ENCODE measurements around the gene TBC1D16.

The TBC1D16 gene

DNA sequence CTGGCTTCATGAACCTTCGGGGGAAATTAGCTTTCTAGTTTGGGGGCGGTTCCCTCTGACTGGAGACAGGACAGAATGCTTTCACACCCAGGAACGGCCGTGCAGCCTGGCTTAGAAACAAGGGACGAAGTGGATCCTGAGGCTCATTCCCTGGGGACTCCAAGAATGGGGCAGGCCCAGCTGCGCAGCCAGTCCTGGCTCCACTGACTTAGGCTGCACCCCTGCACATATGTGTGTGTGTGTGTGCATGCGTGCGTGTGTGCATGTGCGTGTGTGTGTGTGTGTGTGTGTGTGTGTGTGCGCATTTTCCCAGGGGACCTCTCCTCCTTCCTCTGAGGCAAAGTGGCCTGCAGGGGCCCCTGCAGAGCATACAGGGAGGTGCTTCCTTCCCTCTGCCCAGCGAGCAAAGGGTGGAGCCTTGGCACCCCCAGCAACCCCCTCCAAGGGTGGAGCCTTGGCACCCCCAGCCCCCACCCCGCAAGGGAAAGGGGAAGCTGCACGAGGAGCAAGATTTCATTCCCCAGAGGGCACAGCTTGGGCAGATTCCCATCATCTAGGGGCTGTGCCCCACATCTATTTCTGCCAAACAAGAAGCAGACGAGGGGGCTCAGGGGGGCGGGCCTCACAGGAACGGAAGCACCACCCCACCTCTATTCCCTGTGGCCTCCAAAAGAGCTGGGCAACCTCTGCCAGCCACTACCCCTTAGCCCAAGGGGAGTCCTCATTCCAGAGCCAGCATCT is 98.9 kb downstream of the TBC1D16 start:
- DNase-seq = no peak

DNA sequence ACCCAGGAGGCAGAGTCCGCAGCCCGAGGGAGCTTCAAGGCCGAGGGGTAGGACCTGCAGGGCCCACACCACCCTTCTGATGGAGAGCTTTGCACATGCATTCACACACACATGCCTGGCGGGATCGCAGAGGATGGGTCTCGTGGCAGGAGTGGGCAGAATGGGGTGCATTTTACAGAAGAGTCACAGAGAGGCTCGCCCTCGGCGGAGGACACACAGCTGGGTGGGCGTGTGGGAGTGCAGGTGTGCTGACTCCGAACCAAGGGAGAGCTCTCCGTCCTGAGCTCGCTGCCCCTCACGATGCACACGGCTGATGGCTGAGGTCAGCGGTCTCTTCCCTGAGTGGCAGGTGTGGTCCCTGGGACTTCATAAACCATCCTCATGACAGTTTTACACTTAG is 99.6 kb downstream of the TBC1D16 start:
- no peak for DNase-seq

DNA sequence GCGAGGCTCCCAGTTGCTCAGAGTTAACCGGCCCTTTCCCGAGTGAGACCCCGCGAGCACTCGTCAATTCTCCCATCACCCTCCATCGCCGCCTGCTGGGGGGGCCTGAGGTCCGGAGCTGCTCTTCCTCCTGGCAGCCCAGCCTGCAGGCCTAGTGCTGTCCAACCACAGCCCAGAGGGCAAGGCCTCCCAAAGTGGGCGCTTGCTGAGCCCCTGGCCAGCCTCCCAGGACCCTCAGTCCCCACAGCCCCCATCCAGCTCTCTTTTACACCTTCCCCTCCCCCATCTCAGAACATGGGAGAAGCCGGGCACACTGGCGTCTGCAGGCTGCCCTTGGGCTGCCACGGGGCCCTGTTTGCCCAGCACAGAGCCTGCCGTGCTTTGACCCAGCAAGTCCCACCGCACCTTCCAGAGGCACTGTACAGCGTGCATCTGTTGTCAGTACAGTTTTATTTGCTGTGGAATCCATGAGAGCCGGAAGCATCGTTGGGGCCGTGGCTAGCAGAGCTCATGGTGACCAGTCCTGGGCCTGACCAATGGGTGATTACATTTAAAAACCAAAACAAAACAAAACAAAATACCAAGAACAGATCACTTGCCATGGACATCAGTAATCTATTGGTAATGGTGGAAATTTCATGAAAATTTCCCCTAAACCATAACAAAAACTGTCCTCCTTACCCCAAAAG is 100.3 kb downstream of the TBC1D16 start:
- DNase-seq = no peak

DNA sequence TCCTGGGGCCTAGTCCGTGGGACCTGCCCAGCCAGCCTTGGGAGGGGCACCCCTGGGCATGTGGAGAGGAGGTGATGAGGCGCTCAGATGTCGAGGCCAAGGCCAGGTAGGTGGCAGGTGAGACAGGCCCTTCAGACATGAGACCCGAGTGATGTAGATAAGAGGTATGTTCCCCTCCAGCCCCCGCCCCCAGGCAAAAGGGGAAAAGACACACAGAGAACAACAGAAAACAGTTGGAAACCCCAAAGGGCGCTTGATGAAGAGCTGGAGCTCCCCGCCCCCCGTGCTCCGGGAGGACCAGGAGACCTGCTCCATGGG is 101.1 kb downstream of the TBC1D16 start:
- DNase-seq = no peak

DNA sequence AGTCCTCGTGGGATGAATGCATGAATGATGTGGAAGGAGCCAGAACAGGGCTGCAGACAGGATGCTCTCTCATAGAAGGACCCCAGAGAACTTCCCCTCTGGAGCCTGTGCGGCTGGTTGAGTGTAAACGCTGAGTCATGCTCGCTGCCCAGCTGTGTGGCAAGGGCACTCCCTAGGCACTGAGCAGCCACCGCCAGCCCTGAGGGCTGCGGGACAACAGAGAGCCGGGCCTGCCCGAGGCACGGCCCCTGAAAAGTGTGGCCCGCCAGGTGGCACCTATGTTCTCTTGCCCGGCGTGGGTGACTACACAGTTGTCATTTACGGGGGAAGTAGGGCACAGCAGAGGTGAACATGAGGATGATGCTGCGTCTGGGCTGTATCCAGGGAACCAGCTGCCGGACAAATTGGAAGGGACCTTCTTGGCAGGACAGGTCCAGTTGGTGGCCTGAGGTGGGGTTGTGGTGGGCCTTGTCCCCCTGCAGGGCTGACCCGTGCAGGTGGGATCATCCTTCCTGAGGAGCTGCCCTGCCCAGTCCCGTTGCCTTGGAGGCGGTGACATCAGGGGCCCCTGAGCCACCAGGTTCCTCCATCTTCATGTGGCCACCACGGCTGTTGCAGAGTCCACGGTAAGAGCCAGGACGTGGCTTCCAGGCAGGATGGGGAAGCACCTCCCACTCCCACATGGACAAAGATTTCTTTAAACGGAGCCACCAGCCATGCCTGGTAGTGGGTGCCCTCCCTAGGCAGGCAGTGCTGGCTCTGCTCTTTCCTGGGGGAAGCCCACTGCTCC is 101.6 kb downstream of the TBC1D16 start:
- DNase-seq = no peak

DNA sequence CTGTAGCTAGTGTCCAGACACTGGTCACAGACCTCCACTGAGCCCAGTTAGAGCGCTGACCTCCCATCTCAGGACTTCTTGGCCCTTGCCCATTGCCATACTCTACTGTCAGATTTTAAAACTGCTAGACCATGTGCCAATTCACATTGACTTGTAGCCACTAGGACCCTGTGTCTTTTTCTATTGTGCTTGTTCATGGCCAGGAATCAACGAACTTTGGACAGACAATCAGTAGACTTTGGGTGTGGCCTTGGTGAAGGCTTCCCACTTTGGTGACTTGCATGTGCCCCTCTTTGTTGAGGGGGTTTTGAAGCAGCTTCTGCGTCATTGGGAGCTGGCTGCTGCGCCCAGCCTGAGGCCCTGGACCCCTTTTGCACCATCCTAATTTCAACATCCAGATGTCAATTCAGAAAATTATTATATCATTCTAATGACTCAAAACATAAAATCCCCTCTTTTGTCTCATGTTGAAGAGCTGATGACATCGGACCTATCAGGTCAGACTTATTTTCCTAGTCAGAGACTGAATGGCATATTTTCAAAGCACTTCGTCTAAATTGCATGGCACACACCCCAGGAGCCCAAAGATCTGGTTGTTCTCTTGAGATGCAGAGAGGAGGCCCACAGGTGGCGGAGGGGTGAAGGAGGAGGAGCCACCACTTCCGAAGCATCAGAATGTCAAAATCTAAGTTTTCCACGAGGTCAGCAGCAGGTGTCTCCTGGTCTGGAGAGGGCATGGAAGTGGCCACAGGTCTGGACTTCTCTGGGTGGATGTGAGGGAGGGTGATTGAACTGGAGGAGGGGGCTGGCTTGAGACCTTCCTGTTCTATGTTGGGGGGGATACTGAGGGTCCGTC is 103.0 kb downstream of the TBC1D16 start:
- DNase-seq = no peak

DNA sequence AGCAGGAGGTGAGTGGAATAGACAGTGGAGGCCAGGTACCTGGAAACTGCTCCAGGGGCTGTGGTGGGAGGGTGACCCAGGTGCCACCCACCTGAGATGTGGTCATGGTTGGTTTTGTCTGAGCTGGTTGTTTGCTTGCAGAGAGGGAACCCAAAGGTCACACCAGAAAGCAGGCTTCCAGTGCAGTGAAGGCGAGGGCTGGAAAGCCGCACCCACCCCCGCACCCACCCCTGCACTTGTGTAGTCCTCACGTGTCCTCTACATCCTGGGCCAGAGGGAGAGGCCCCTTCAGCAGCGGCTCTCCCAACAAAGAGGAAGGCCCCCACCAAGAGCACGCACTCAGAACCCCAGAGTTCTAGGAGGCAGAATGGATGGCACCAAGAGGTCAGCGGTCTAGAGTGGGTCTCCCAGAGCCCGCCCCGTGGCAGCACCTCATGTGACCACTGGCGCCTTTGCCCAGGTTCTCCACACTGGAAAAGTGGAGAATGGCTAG is 103.8 kb downstream of the TBC1D16 start:
- no peak for DNase-seq

DNA sequence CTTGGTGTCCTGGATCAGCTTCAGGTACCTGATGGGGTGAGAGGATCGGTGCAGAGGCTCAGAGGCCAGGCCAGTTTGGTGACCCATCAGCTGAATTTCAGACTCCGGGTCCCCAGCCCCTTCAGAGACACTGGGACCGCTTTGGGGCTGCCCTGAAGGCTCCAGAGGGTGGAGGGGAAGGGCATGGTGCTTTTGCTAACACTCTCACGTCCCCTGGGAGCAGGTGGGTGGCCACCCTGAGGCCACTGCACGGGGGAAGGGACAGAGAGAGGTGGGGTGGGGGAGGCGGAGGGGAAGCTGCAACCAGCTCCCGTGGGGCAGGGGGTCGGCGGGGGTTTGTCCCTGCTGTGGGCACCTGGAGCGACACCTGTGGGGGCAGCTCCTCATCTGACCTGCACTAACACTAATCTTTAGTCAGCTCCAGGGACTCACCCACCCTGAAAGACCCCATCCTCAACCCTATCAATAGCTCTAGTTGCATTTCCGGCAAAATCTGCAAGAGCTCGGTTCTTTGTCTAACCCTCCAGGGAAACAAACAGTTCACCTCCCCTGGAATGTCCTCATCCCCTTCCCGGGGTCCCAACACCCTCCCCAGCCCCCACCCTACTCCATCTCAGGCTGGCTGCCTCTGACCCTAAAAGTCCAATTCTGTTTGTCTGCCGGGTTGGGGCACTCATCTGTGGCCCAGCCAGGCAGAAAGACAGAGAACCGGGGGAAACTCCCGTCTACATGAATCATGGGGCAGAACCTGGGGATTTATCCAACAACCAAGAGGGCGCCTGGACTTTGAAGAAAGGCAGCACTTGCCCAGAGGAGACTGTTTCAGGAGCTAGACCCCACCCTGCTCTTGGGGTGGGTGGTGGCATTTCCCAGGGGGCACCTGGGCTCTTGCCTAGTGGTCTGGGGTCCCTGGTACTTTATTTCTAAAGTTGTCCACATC is 104.5 kb downstream of the TBC1D16 start:
- no peak for DNase-seq

DNA sequence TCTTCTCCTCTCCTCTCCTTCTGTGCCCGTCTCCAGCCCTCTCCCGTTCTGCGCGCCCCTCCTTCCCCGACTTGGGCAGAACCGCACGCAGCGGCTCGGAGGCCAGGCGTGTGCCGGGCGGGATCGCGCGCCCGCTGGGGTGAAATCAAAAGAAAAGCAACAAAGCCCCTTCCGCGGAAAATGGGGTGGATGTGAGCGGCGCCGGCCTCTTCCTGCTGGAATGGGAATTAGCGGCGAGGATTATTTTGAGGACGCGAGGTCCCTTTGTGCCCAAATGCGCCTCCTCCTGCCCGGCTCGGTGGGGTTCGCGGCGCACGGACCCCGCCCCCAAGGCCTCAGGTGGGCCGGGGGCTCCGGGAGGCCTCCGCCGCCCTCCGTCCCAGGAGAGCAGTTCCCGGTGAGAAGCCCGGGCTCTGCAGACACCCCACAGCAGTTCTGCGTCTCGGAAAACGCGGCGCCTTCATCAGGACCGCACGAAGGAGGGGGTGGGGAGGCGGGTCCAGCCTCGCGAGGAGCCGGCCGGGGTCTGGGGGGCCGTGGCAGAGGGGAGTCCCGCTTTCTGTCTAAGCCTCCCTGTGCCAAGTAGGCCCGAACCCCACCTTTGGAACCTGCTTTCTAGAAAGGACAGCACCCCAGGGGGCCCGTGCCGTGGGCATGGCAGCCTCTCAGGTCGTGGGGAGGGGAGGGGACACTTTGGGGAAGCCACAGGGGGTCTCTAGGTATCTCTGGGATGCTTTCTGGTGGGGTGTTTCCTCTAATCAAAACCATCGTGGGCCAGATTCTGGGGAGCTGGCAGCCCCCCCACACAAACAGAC is 105.4 kb downstream of the TBC1D16 start:
- DNase-seq = peak; percentile 18

DNA sequence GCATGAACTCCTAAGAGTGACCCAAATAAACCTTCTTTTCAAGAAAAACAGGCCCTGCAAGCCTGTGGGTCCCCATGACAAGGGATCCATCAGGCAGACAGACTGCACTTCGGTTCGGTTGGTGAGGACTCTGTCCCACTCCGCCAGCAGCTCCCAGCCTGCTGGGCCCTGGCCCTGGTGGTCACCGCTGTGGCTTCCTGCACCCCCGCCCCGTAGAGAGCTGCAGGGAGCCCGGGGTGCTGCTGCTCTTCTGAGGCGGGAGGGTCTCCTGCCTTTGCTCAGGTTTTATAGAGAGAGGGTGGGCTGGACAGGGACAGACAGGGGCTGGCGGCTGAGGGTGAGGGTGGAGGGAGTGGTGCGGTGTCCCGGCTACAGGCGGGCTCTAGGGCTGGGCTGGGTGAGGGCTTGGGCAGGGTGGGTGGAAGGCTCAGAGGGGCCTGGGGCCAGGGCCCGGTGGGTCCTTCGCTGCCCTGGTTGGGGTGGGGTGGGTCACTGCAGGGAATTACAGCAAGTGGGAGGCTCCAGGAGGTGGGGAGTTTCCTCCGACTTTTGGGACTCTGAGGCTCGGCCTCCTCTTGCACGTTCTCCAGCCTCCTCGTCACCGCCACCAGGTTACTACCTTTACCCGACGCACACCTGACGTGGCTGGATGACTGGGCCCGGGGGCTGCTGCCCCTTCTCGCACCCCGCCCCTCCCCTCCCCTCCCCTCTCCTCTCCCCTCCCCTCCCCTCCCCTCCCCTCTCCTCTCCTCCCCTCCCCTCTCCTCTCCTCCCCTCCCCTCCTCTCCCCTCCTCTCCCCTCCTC is 106.2 kb downstream of the TBC1D16 start:
- DNase-seq = no peak

DNA sequence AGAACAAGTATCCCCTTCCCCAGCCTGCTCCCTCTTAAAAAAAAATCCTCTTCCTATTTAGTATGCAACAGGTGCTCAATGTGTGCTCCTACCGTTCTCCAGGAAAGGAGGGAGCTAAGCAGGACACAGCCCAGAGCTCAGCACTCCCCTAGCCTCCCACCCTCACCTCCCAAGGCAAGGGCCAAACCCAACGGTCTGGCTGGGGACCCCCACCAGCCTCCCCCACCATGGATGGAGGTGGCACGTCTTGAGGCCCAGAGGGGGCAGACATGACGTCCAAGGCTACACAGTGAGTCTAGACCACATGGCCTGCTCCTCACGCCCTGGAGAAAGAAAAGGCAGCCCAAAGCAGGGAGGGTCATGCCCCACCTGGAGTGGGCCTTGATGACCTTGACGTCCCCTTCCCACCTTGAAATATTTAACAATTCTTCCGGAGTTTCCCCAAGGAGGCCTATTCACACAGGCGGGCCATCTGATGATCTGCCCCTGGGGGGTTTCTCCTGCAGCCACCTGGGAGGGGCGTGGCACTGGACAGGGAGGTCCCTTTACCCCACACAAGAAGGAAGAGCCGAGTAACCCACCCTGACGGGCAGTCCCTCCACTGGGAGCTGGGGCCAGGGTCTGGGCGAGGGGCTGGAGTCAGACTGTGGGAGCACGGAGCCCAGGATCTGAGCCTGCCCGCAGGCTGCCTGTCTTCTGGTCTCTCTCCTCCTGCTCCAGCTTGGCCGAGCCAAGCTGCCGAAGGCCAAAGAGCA is 107.0 kb downstream of the TBC1D16 start:
- no peak for DNase-seq

DNA sequence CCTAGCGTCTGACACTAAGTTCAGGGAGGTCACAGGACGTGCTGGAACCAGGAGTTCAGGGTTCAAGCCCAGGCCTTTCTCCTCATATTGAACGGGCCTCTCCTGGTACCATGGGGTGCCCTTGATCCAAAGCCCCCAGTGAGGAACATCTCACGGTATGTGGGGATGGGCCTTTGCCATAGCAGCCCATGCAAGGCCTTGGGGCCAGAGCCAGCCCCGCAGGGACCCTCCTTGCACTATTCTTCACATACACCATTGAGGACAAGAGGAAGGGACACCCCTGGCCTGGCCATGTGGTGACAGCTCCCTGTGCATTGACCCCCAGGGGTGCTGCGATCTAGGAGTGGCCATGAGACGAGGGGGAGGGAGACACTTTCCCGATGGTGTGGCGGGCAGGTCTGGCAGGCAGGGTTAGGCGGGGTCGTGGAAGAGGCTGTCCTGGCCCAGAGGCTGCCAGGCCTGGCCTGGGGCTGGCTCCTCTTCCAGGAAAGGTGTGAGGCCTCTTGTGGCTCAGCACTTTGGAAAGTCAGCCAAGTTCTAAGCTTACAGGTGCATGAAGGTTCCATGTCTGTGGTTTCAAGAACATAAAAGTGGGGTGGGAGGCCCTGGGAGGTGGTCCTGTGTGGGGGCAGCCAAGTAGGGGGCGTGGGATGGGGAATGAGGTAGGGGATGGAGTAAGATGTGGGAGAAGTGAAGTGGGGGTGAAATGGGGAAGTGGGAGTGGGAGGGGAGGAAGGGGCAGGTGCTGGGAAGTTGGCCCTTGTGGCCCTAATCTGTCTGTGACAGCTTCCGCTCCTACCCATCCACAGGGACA is 107.8 kb downstream of the TBC1D16 start:
- no peak for DNase-seq

DNA sequence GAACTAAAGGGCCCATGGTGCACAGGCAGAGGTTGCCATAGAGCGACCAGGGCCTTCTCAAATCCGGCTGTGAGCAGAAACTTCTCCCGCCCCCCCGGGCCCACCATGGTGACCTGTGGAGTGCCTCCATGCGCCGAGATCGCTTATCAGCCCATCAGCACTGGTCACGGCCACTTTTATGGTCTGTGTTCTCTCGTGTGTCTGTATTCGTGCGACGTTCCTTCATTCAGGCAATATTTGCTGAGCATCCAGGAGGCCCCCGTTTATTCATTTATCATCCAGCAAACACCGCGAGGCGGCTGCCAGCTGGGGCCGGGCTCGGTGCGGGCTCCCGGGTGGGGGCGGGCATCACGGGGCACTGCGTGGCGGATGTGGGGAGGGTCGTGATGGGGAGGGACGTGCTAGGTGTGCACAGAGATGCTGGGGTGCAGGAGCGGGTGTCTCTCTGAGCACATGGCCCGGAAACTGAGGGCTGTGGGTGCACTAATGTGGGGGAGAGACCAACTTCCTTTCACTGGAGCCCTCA is 108.5 kb downstream of the TBC1D16 start:
- no peak for DNase-seq

DNA sequence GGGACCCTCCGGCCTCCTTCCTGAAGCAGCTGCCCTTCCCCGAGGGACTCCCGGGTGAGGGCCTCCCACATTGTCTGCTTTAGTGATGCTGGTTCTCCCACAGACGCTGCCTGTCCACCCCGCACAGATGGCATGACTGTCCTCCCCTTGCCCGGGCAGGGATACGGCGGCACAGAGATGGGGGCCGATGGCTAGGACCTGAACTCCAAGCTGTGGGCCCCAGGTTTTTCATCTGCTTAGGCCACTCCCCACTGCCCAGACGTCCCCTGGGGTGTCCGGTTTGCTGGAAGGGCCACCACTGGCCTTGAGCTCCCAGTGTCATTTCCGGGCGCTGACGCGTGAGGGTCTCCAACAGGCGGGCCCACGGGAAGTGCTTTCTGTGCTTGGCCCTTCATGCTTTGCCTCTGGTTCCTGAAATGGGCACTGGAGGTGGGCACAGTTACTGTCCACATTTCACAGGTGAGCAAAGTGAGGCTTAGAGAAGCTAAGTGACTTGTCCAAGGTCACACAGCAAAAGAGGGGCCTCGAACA is 109.0 kb downstream of the TBC1D16 start:
- DNase-seq = no peak

DNA sequence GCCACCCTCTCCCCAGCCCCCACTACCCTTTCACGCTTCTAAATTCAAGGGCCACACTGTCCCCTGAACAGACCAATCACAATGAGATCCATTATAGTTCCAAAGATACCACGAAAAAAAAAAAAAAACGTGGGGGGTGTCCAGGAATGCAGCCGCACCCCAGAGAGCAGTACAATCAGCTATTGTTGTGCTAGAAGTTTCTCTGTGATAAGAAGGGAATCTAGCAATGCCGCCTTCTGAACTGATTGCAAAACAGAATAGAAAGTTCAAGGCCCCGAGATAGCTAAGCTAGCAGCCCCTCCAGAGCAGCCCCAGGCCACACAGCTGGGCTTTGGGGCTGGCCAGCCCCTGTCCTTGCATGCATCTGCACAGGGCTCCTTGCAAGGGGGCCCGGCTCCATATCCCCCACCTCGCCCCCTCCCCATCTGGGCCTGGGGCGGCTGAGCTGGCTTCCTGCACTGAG is 109.5 kb downstream of the TBC1D16 start:
- DNase-seq = no peak

DNA sequence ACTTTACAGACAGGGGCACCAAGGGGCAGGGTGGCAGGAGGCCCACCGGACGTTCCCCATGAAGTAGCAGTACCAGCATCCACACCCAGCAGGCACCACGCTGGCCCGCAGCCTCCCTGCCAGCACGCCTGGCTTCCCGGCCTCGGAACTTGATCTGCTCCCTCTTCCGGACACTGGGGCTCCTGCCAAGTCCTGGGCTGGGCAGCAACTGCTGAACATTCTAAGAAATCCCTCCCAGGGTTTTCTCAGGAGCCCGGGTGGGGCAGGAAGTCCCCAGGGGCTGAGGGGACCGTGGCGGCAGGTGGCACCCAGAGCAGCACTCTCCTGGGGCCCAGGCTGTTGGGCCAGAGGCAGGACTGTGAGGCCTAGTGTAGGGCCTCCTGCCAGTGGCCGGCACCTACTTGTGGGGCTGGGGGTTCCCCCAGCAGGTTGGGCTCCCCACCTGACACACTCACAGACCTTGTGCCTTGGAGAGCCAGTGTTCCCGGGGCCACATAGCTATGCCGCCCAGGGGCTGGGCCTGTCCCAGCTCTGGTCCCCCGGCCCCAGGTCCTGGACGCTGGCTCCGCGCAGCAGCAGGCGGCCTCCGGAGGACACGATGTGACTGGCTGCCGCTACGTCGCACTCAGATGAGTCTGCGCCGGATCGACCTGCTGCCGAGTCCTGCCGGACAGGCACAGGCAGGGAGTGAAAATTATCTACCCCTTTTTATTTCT is 110.3 kb downstream of the TBC1D16 start:
- no peak for DNase-seq

DNA sequence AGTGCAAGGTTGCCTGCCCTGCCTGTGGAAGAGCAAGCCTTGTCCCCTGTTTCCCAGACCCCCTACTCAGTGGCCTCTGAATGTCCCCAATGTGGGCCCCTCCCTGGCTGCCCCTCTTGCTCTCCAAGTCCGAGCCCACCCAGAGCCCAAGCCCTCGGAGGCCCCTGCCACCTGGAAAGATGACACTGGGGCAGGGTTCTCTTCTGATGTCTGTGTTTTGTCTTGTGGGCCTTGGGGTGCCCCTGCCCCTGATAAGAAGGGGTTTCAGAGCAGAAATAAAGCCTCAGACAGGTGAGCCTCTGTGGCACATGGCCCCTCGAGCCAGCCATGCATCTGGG is 111.1 kb downstream of the TBC1D16 start:
- no peak for DNase-seq

Measured in NCI-H1105 (cell line).